K562 (cell line): ENCODE data around the gene MEAF6. TPM values are rescaled to one million over a fixed set of nuclear protein-coding genes. Genes with fewer than 3 reads are reported as not detected.

Source experiments
- CUX1 ChIP-seq: fragments of 200-800 bp; sonication (Bioruptor generic); IDR thresholded peaks from 2 replicates; pipeline ENCODE4 v1.6.1; 2016; ENCODE audit warnings: missing genetic modification characterization, missing compliant biosample characterization
- ELF2 ChIP-seq: fragments of 250-450 bp; sonication (Bioruptor Pico); IDR thresholded peaks from 2 replicates; pipeline ENCODE4 v1.5.0; 2021; ENCODE audit warnings: mild to moderate bottlenecking
- ESRRB ChIP-seq: fragments of 250-450 bp; sonication (Bioruptor Pico); IDR thresholded peaks from 2 replicates; pipeline ENCODE4 v1.5.0; 2020; ENCODE audit warnings: mild to moderate bottlenecking, moderate library complexity, borderline replicate concordance
- JUN ChIP-seq, 2 experiments: sonication (generic) in 1 of 2; formaldehyde crosslinking in 1 of 2; IDR thresholded peaks; 2 replicates each; pipeline versions ENCODE4 v1.6.1 to v1.8.0; 2012 to 2022; ENCODE audit warnings: borderline replicate concordance in 2 of 2, mild to moderate bottlenecking in 2 of 2, improper control_type of control experiment in 1 of 2, low read depth in 1 of 2, low read length in 1 of 2, missing genetic modification reagents in 1 of 2
- JUND ChIP-seq, 2 experiments: IDR thresholded peaks; 2 replicates in 1 of 2; 3 replicates in 1 of 2; pipeline ENCODE4 v1.6.1; 2011; ENCODE audit warnings: borderline replicate concordance in 2 of 2, low read depth in 2 of 2, low read length in 2 of 2, improper control_type of control experiment in 1 of 2, missing biosample characterization in 1 of 2, missing genetic modification characterization in 1 of 2, missing genetic modification reagents in 1 of 2
- MCM3 ChIP-seq: fragments of 450-650 bp; IDR thresholded peaks from 2 replicates; pipeline ENCODE4 v1.6.1; 2016
- NR3C1 ChIP-seq: sonication (generic); formaldehyde crosslinking; IDR thresholded peaks from 2 replicates; pipeline ENCODE4 v1.8.1; 2022; ENCODE audit warnings: missing genetic modification reagents
- PTBP1 ChIP-seq: fragments of 200-400 bp; formaldehyde crosslinking; IDR thresholded peaks from 2 replicates; pipeline ENCODE4 v1.6.1; 2017; ENCODE audit warnings: low read depth, low read length
- RB1 ChIP-seq: fragments of 450-650 bp; IDR thresholded peaks from 2 replicates; pipeline ENCODE4 v1.6.1; 2017; ENCODE audit warnings: low read depth, mild to moderate bottlenecking
- RBM15 ChIP-seq: fragments of 200-400 bp; formaldehyde crosslinking; IDR thresholded peaks from 2 replicates; pipeline ENCODE4 v1.6.1; 2018; ENCODE audit warnings: mild to moderate bottlenecking, low read length, moderate library complexity; ENCODE audit not compliant: insufficient read depth
- SUPT5H ChIP-seq: fragments of 450-650 bp; IDR thresholded peaks from 2 replicates; pipeline ENCODE4 v1.6.1; 2016
- TBL1XR1 ChIP-seq, 2 experiments: IDR thresholded peaks; 2 replicates each; pipeline ENCODE4 v1.6.1; 2012; ENCODE audit warnings: improper control_type of control experiment in 2 of 2, low read length in 2 of 2, mild to moderate bottlenecking in 1 of 2
- TFAP4 ChIP-seq: sonication (generic); formaldehyde crosslinking; IDR thresholded peaks from 2 replicates; pipeline ENCODE4 v1.8.0; 2022; ENCODE audit warnings: missing genetic modification reagents, mild to moderate bottlenecking, moderate library complexity, borderline replicate concordance
- ZNF133 ChIP-seq: fragments of 250-450 bp; sonication (Bioruptor Pico); IDR thresholded peaks from 2 replicates; pipeline ENCODE4 v1.4.0; 2020; ENCODE audit warnings: mild to moderate bottlenecking
- ZNF398 ChIP-seq: fragments of 250-450 bp; sonication (Bioruptor Pico); IDR thresholded peaks from 2 replicates; pipeline ENCODE4 v1.8.0; 2021; ENCODE audit warnings: moderate library complexity, mild to moderate bottlenecking, inconsistent platforms
- ZNF589 ChIP-seq: fragments of 200-800 bp; sonication (Bioruptor generic); IDR thresholded peaks from 2 replicates; pipeline ENCODE4 v1.6.1; 2016; ENCODE audit warnings: low read depth, missing genetic modification characterization, missing compliant biosample characterization
- polyA plus RNA-seq, 8 experiments: library from polyadenylated mRNA; depleted of rRNA in 4 of 8; stranded (reverse) in 5 of 8; unstranded in 3 of 8; fragments of >200 nt; fragmentation: Nextera tagmentation in 2 of 8; fragmentation: Illumina TruSeq in 1 of 8; extraction: Ambion mirVana in 2 of 8; extraction: Trizol in 1 of 8; gene quantifications; 2 replicates each; pipeline versions ENCODE4 v1.2.1 to v1.2.3, GENCODE V29; 2011 to 2014; ENCODE audit warnings: inconsistent platforms in 1 of 8, missing spikeins in 1 of 8
- total RNA-seq, 7 experiments: library from RNA; depleted of rRNA in 6 of 7; stranded (reverse); fragments of >200 nt in 6 of 7; fragmentation: Illumina TruSeq in 2 of 7; extraction: Trizol in 2 of 7; gene quantifications; 2 replicates each; pipeline versions ENCODE4 v1.2.1 to v1.2.3, GENCODE V29; 2011 to 2021; ENCODE audit warnings: low replicate concordance in 1 of 7

MEAF6 gene
- total and polyA plus RNA-seq, 9 of the 15 experiments (the other 6 are each of a cell fraction or from before 2014, with no cell fraction given): 55.0 to 151 (median 92.3) TPM

GRCh38 chr1:37476460-37477197 lies 37.9 kb downstream of the MEAF6 start (continued):
- peak; percentile 43; the same call in 1 of the 2 replicates for TF ChIP-seq JUN (IDR thresholded peaks at IDR 0.05; ENCODE audit: borderline replicate concordance, low read depth, low read length)
- TF ChIP-seq JUN (CRISPR knock-in tag; IDR thresholded peaks at IDR 0.05; ENCODE audit: borderline replicate concordance): no peak
- 0 out of 2 replicates have a peak, but pooled peaks have one; percentile 52 for TF ChIP-seq TFAP4 (CRISPR knock-in tag)
- TF ChIP-seq JUND (IDR thresholded peaks at IDR 0.05; ENCODE audit: borderline replicate concordance, low read depth, low read length): peak; percentile 52; the same call in 1 of the 2 replicates
- peak; percentile 44; the same call in 1 of the 3 replicates for TF ChIP-seq JUND (tag; IDR thresholded peaks at IDR 0.05; ENCODE audit: borderline replicate concordance, low read depth, low read length)
- TF ChIP-seq PTBP1: no peak
- TF ChIP-seq RB1: peak; percentile 4; the same call in 1 of the 2 replicates
- TF ChIP-seq NR3C1 (CRISPR knock-in tag): no peak
- no peak for TF ChIP-seq ZNF133
- TF ChIP-seq RBM15: no peak
- TF ChIP-seq ELF2: no peak
- no peak for TF ChIP-seq SUPT5H
- no peak for TF ChIP-seq ESRRB (CRISPR knock-in tag)
- no peak for TF ChIP-seq TBL1XR1 (IDR thresholded peaks at IDR 0.05; ENCODE audit: low read length in 2 of 2)
- TF ChIP-seq ZNF398 (CRISPR knock-in tag): no peak
- no peak for TF ChIP-seq MCM3
- TF ChIP-seq ZNF589 (CRISPR knock-in tag): no peak
- TF ChIP-seq CUX1: no peak
